HG02840 (cell line): ENCODE measurements around the gene ANKRD28.
"Not testable (repeated sequence)": the region's sequence is repeated elsewhere in the genome, so short reads cannot be mapped to it uniquely, and the experiment has no call there.

Source experiments
- ATAC-seq: cut with Tn5 transposase; IDR thresholded peaks from one replicate; pipeline ENCODE4 v1.9.1; 2021; ENCODE audit warnings: mild to moderate bottlenecking, moderate library complexity, moderate number of reproducible peaks; ENCODE audit not compliant: unreplicated experiment, low FRiP score

The ANKRD28 gene

DNA sequence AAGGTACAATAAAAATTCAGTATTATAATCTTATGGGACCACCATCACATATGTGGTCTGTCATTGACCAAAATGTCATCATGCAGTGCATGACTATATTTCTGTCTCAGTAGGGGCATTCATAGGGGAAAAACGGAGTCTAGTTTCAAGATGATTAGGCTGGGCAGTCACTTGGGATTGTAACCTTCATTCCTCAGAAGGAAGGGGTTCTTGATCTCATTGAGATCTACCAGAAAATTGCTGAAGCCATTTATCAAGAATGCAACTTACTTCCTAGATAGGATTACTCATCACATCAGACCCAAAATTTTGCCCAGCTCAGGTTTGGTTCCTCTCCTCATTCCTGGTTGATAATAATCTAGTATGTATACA is 158.9 kb downstream of the ANKRD28 start:
- ATAC-seq = no peak

DNA sequence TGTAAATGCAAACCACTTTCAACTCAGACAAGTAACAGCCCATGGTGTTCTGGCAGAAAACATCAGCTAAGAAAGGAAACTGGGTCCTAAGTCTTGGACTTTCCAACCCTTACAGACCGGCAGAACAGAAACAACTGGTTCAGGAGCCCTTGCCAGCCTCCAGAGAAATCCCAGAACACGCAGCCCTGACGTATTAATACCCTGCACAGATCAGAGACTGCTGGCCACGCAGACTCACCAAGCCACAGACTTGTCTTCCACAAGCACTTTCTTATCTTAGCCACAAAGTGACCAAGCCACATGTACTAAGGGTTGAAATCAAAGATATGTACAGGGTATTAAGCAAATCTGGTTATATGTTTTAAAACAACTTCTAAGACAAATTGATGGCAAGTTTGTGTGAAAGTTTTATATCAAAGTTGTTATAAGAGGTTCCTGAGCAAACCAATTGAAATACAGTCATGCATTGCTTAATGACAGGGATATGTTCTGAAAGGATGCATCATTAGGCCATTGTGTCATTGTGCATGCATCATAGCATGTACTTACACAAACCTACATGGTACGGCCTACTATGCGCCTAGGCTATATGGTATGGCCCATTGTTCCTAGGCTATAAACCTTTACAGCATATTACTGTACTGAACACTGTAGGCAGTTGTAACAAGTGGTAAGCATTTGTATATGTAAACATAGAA is 159.4 kb downstream of the ANKRD28 start:
- no peak for ATAC-seq

DNA sequence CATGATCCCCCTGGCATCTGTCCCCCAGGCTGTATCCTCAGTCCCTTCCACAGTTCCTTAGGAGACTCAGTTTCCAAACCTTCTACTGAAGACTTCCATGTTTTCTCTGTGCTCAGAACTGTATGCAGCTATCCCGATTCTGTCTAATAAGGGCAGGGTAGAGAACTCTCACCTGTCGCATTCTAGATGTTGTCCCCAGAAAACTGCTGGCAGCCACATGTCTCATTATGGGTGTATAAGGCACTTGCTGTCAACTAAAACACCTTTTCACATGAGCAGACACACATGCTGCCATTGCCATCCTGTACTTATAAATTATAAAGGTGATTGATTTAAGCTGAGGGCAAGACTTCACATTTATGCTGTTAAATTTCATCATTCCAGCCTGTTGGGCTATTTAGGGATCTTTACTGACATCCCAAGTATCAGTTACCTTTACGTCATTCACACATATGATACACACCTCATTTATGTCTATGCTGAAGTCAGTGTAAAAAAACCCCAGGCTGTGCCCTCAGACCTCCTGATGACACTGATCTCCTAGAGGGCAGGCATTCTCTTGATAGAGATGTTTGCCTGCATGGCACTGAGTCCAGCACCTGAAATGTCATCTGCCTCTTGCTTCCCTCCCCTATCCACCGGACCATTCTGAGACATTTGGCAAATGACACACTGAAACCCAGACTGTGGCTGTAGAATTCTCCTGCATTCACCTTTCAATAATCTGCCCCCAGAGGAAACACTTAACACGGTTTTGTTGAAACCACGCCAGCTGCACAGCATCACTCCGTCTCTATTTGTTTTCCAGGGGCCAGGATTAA is 160.4 kb downstream of the ANKRD28 start:
- ATAC-seq = no peak

DNA sequence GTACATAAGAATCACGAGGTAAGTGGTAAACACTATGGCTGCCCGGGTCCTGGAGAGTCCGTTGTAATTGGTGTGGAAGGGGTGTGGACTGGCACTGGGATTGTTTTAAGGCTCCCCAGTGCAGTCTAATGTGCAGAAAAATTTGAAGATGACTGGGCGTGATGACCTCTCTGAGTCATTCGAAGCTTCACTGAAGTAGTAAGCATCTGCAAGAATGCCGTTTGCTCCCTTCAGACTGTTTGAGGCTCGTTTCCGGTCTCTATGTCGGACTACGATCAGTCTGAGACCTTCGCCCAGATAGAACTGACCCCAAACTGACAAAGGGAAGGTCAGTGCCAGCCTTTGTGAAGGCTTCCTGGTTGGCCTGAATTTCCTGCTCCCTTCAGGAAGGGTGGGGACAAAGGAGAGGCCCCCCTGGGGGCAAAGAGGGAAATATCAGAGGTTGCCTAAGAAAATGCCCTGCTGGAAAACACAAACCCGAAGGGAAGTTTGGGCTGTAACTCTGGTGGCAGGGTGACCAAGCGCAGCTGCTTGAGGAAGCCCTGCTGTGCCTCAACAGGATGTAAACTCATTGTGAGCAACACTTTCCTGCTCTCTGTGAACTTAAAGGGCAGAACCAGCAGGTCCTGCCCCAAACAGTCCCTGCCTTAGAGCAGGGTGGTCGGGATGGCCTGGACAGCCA is 161.6 kb downstream of the ANKRD28 start:
- ATAC-seq = peak; percentile 60

DNA sequence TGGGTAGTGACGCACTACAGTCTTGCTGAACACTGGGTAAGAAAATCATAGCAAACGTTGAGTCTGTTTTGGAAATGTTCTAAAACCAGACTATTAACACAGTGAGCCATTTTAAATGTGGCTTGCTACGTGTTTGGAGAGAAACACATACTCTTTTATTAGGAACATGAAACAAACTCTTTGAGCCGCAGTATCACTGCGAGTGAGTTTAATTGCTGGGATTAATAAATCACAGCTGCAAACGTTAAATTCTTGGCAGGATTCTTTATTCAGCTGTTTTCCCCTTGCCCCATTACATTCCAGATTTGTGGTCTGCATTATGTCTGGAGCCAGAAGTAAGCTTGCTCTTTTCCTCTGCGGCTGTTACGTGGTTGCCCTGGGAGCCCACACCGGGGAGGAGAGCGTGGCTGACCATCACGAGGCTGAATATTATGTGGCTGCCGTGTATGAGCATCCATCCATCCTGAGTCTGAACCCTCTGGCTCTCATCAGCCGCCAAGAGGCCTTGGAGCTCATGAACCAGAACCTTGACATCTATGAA is 162.6 kb downstream of the ANKRD28 start:
- ATAC-seq = no peak

DNA sequence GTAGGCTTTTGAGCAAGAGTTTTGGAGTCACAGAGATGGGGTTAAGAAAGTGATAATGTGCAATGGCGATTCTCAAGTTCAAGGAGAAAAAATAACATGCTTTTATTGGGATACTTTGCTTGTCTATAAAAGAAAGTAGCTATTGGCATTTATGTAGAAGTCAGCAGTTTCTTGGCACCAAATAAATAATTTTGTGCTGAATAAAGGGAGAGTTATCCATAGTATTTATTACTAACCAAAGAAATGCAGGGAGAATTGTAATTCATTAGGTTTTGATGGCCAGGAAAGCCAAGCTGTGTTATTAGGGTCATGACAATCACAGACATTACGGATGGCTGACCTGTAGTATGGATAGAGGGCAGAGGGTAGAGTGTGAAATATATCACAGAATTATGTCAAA is 163.1 kb downstream of the ANKRD28 start:
- ATAC-seq = no peak

DNA sequence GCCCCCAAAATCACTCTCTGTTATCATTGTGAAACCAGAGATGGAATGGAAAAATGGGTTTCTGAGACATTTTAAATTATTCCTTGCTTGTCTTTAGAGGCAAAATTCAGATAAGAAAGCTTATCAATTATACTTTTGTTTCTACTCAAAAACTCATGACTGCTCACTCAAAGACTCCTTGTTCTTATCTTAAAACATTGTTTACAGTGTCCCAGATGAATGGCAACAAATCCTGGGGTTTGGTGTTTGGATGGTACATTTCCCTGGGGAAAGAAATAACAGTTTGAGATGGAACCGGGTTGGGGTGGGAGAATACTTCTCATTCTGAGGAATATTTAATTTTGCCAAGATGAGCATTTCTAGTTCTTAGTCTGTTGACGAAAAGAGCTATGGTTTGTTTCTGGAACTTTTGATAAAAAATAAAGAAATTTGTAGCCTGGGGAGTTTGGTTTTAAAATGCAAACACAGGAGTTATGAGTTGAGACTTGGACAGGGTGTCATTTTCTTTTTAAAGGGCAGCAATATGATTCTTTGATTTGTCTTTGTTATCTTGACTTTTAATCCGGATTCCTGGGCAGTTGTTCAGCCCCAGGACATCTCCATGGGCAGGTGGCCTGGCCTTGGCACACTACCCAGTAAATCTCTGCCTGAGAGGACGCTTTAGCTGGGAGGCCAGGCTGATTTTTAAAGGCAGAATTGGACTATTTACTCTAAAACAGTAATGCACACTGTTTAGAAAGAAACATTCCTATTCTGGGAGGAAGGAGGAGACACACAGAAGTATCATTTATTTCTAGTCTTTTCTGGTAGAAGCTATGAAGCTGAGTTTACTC is 163.8 kb downstream of the ANKRD28 start:
- ATAC-seq = no peak

DNA sequence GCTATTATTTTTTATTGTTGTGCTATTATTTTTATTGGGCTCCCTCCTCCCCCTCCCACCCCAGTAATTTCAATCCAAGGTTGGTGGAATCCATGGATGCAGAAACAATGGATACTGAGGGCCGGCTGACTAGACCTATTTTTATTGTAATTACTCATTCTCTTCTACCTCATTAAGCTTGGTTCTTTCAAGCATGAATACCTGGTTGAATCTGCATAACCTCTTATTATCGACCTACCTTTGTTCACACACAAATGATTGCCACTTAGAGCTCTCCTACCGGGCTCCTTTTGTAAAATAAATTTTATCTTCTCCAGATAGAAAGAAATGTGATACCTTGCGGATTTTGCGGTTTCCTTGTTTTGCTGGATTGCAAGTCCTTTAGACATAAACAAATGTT is 164.6 kb downstream of the ANKRD28 start:
- ATAC-seq = no peak

DNA sequence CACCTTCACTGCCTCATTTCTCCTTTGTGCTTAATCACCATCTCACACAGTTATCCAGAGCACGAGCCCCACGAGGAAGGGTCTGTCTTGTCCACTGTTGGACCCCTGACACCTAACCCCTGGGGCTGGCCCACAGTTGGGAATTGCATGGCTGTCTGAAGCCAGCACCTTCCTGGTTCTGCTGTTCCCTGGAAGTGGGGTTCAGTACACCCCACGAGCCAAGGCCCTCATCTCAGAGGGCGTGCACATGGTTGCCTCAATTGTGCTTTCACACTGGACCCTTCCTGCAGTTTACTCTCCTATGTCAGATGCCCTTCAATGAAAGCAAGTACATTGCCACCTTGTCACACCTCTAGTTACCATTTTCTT is 165.6 kb downstream of the ANKRD28 start:
- no peak for ATAC-seq

DNA sequence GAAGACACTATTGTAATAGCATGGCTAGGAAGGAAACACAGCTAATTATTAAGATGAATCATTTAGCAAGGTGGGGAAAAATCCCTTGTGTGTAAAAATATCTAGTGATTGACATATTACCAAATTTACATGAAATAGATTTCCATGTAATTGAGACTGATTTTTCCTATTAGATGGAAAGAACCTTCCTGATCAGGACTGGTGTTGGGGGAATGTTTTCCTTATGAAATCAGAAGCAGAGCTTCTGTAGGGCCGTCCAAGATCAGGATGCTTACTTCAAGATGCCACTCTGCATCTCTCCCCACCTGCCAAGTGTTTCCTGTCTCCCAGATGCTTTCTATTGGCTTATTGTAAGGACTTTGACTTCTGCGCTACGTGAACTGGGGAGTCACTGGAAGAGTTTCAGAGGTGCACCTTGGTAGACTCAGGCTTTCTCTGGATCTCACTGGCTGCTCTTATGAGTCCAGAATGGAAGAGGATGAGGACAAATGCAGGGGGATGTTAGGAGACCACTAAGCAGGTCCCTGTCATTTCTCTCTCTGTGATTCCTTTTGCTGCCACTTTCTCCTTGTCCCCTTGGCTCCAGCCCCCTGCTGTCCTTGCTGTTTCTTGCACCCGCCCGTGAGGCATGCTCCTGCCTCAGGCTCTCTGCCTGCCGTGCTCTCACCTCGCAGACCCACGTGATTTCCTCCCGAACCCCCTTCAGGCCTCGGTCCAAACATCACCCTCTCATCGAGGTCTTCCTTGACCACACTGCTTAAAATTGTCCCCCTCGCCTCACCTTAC is 166.2 kb downstream of the ANKRD28 start:
- ATAC-seq = no peak

DNA sequence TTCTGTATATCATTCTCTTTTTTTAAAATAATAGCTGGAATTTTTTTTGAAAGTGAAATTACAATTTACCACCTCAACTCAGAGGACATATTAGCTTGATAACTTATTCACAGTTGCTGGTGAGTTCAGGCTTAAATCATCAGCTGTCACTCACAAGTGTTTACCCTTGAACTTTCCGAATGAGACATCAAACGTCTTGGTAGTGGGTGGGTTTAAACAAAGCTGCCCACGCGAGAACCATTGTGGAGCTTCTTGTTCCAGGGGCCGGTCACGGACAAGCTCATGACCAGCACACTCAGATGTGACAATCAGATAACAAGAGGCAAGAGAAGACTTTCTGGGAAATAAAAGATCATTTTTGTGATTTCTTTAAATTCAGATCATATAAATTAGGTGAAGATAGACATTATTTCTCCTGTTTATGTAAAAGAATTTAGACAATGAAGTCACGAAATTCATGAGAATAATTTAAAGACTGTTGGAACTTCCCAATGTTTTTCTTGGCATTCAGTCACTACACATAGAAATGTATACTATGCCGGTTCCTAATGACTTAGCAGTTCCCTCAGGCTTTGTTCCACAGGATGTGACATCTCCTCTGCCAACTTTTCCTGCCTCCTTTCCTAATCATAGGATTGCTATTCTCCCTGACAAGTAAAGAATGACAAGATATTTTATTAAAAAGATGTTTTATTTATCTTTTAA is 167.0 kb downstream of the ANKRD28 start:
- ATAC-seq = peak; percentile 36

DNA sequence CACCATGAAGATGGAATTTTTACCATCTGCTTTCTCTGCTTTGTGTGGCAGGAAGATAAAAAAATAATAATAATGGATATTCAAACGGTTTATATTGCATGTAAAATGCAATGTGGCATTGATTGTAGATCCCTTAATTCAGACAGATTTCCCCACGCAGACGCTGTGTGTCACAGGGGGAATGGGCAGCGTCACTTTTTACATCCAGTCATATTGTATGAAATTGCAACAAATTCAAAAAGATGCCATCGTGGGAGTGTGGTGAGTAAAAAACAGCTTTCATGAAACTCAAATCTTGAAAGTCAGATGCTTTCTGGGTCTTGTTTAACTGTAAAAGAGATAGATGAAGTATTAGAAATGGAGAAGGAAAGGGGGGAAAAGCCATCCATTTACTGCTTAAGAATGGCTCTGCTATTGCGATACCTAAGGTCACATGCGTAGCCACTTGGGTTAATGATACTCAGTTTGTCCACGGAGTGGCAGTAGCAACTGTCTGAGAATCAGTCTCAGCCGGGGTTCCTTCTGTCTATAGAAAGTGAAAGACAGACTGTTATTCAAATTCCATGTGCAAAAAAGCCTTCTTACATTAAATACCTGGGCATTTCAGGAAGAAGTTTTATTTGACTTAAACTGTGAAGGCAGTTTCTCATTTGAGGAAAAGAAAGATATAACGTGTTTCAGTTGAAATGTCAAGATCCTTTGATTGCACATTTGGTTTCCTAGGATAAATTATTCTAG is 167.8 kb downstream of the ANKRD28 start:
- peak; percentile 95 for ATAC-seq

DNA sequence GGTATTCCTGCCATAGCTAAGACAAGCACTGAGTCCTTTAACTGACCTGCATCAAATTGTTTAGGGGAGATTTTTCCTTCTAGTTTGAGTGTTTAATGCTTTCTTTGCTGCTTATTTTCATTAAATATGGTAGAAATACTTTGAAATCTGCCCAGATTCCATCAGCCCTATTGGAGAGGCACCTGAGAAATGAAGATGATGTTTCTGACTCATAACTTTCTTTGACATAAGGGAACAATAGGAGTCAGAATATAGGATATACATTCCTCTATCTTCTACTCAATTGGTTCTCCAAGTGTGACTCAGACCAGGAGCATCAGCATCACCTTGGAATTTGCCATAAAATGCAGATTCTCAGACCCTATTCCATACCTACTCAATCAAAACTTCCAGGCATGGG is 168.8 kb downstream of the ANKRD28 start:
- ATAC-seq = no peak

DNA sequence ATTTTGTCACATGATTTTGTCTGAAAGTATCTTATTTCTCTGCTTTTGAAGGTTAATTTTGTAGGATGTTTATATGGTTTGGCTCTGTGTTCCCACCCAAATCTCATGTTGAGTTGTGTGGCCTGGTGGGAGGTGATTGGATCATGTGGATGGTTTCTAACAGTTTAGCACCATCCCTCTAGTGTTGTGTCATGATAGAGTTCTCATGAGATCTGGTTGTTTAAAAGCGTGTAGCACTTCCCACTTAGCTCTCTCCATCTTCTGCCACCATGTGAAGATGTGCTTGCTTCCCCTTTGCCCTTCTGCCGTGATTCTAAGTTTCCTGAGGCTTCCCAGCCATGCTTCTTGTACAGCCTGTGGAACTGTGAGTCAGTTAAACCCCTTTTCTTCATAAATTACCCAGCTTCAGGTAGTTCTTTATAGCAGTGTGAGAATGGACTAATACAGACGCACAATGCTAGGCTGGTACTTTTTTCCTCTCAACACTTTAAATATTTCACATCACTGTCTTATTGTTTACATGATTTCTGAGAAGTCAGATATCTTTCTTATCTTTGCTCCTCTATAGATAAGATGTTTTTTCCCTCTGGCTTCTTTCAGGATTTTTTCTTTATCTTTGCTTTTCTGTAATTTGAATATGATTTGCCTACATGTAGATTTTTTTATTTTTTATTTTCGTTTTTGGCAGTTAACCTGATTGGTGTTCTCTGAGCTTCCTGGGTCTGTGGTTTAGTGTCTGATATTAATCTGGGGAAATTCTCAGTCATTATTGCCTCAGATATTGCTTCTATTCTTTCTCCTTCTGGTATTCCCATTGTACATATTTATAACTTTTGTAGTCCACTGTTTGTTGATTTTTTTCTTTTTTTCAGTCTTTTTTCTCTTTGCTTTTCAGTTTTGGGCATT is 174.0 kb downstream of the ANKRD28 start:
- no peak for ATAC-seq

DNA sequence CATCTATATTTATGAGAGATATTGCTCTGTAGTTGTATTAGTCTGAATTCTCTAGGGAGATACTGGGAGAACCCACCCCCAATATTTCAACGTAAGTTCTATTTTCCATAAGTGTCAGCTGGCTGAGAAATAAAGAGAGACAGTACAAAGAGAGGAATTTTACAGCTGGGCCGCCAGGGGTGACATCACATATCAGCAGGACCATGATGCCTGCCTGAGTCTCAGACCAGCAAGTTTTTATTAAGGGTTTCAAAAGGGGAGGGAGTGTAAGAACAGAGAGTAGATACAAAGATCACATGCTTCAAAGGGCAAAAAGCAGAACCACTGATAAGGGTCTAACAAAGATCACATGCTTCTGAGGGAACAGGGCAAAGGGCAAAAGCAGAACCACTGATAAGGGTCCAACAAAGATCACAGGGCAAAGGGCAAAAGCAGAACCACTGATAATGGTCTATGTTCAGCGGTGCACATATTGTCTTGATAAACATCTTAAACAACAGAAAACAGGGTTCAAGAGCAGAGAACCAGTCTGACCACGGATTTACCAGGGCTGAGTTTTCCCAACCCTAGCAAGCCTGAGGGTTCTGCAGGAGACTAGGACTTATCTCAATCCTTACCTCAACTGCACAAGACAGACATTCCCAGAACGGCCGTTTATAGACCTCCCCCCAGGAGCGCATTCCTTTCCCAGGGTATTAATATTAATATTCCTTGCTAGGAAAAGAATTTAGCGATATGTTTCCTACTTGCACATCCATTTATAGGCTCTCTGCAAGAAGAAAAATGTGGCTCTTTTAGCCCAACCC is 177.9 kb downstream of the ANKRD28 start:
- ATAC-seq = not testable (repeated sequence)
